Tibial nerve (tissue), 3 donors: ENCODE measurements around the gene PSTPIP1.

Source experiments
- CTCF ChIP-seq, 5 experiments: fragments of 200-600 bp in 3 of 5; fragments of 450-650 bp in 2 of 5; sonication (generic) in 3 of 5; IDR thresholded peaks; one replicate each; pipeline ENCODE4 v1.5.1; 2016 to 2019; ENCODE audit warnings: antibody characterized with exemption in 5 of 5, mild to moderate bottlenecking in 3 of 5, moderate library complexity in 2 of 5
- POLR2A ChIP-seq, 2 donors: fragments of 450-650 bp; IDR thresholded peaks; one replicate each; pipeline ENCODE4 v1.6.1; 2017; ENCODE audit warnings: antibody characterized with exemption in 2 of 2, mild to moderate bottlenecking in 2 of 2, moderate library complexity in 2 of 2

GRCh38 chr15:76974456-76975036 lies 20.4 kb upstream of the PSTPIP1 start:
- TF ChIP-seq CTCF (IDR thresholded peaks at IDR 0.05) (no peak), POLR2A (IDR thresholded peaks at IDR 0.05) (no peak)
